GM12874 (cell line): Measurements from ENCODE around the gene FTO.

ENCODE experiments used
- TF ChIP-seq, protein P1 (sequence below): IDR thresholded peaks from 2 replicates; pipeline ENCODE4 v1.5.1; 2011; ENCODE audit warnings: low read depth, mild to moderate bottlenecking, control low read depth, low read length, moderate library complexity; ENCODE audit not compliant: insufficient read depth

FTO gene

DNA sequence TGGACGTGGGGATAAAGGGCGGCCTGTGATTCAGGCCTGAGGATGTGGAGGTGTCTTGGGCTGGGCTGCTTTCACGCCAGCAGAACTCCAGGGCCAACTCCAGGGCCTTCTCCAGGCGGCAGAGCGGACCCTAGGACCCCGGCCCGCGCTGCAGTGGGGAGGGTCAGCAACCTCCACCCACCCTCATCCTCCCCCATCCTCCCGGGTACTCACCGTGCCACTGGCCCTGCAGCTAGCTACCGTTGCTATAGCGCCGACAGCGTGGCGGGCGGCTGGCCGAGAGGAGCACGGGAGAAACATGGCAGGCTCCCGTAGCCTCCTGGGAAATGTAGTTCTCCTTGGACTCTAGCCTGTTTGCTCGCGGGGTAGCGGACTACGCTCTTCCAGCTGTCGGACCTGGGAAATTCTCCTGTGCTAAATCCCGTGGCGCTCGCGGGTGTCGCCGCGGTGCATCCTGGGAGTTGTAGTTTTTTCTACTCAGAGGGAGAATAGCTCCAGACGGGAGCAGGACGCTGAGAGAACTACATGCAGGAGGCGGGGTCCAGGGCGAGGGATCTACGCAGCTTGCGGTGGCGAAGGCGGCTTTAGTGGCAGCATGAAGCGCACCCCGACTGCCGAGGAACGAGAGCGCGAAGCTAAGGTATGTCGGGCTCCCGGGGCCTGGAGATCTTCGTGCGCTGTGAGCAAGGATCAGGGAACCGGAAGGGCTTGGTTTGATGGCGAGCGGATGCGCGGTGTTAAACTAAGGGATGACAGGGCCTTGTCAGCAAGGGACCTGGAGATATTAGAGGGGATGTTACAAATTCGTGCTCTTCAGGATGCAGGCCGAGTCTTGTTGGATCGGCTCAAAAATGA is at the start of gene FTO, which contains the start of gene RPGRIP1L:
FTO (plus strand) TSS at position 567 of the 855 bp plus-strand sequence.
RPGRIP1L (minus strand) TSS at position 270 of the 855 bp plus-strand sequence. CDS start 3,136 bp downstream, outside the sequence.
- TF ChIP-seq, protein P1, sequence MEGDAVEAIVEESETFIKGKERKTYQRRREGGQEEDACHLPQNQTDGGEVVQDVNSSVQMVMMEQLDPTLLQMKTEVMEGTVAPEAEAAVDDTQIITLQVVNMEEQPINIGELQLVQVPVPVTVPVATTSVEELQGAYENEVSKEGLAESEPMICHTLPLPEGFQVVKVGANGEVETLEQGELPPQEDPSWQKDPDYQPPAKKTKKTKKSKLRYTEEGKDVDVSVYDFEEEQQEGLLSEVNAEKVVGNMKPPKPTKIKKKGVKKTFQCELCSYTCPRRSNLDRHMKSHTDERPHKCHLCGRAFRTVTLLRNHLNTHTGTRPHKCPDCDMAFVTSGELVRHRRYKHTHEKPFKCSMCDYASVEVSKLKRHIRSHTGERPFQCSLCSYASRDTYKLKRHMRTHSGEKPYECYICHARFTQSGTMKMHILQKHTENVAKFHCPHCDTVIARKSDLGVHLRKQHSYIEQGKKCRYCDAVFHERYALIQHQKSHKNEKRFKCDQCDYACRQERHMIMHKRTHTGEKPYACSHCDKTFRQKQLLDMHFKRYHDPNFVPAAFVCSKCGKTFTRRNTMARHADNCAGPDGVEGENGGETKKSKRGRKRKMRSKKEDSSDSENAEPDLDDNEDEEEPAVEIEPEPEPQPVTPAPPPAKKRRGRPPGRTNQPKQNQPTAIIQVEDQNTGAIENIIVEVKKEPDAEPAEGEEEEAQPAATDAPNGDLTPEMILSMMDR = no peak

DNA sequence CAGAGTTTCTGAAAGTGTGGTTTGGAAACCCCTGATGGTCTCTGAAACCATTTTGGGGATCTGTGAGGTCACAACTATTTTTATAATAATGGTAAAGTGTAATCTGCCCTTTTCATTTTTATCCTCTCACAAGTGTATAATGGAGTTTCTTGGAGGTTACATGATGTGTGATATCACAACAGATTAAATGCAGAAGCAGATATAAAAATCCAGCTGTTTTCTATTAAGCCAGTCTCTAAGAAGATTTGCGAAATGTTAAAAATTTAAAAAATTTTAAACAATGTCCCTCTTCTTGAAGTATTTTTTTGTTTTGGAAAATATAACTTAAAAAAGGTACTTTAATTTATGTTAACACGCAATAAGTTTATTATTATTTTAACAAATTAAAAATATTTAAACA is 49.0 kb upstream of the FTO start:
- TF ChIP-seq, protein P1 = no peak

DNA sequence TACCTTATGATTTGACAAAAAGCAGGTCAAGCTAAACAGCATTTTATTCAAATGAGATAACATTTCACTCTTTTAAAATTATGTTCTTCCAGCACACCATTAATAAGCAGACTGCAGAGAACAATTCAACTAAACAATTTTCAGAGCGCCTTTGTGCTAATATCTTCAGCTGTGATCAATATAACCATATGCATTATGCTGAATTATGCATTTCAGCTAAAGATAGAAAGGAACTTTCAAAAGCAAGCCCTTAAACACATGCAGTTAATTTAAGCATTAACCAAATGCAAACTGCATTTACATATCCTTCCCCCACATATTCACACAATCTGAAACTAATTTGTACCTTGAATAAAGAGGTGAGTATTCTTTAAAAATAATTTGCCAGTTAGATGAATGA is 41.9 kb upstream of the FTO start:
- TF ChIP-seq, protein P1 = no peak

DNA sequence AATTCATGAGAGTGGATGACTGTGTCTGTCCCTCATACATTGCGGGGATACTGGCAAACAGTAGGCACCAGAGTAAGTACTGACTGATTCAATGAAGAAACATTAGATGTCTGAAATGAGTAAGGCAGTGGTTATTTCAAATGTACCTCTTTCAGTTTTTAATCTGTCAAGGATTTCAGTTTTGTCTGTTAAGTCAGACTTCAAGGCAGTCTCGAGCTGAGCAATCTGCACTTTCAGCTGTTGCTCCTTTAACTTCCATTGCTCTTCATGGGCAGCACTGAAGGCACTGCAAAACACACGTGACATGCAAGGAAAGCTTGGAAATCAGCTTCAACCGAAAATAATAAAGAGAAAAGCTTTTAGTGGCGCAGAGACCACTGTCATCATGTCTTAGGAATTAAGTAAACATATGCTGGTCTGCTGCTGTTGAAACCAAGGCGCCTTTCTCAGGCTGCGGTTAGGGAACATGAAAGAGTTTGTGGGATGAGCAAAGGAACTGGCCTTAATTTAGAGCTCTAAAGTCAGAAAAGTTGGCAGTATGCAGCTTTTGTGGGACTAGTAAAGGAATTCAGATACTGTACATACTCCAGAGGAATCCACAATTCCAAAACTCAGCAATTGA is 39.1 kb upstream of the FTO start:
- TF ChIP-seq, protein P1 = no peak

DNA sequence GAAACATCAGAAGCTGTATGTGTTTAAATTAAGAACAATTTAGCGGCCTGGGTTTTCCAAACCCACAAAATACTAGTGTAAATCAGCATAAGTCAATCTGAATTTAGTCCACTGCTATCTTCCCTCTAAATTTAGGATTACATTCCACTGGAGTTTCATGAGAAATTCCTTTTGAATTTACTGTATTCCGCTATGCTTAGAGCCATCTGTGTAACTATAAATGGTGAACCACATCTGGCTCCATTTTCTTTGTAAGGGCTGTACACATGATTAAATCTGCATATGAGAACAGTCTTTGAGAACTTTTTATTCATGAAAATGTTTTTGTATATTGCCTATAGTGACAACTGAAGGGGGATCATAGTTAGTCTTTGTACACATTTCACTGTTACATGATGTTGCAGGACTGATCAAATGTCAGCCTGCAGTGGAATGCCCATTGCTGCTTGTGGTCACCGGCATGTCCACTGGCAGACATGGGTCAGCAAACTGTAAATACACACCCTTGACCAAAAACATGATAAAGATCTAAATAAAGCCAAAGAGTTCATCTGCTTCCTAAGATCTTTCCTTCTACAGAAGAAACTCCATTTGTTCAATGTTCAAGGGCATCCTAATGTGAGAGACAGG is 37.1 kb upstream of the FTO start:
- TF ChIP-seq, protein P1 = no peak

DNA sequence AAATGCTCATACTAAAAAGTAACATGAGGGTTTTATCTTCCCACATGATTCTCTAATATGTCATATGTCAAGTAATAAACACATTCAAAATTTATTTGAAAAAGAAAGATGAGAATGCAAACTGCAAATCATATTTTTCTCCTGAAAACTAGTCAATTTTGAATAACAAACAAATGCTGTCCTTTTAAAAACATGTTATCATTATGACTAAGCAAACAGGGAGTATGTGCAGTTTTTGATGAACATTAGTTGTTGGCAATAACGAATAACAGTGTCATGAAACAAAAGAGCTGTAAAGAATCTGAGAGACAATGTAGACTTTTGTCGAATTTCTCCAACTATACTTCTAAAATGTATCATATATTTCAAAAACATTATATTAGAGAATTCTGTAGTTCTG is 35.1 kb upstream of the FTO start:
- TF ChIP-seq, protein P1 = no peak

DNA sequence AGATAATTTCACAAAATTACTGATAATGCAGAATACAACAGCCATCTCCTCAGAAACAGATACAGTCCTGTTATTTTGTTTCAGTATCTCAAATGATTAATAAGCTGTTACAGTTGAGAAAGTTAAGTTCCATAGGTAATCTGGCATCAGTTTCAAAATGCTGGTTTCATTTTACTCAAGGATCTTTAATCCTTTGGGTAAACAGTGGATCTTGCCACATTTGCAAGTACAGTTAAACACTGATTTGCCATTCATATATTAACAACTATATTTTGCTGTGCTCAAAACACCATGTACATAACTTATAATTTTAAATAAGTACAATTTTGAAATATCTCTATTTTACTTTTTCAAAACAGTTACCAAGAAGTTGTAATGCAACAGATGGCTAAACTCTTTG is 31.5 kb upstream of the FTO start:
- TF ChIP-seq, protein P1 = no peak
